SK-N-SH (cell line): ENCODE measurements around the gene C1QTNF9B. TPM values are rescaled to one million over a fixed set of nuclear protein-coding genes. Genes with fewer than 3 reads are reported as not detected.

Source experiments
- CTCF ChIA-PET: fragments of 300-600, 350-600 bp; formaldehyde crosslinking; extraction: SDS; loops from one replicate; lab custom pipeline; 2021; lab: Yijun Ruan, JAX
- POLR2A ChIA-PET: fragments of 350-600 bp; sonication (Branson Sonifier 250); formaldehyde crosslinking; extraction: SDS; loops from one replicate; lab custom pipeline; 2020; ENCODE audit warnings: antibody characterized with exemption, inconsistent platforms; lab: Yijun Ruan, JAX
- DNase-seq: peaks from one replicate; pipeline ENCODE4 v3.0.0; 2012
- H2AFZ ChIP-seq: fragments of 200-600 bp; sonication (generic); 2 replicates; pipeline ENCODE4 v1.8.1; 2016; ENCODE audit warnings: antibody characterized with exemption, mild to moderate bottlenecking, low read depth
- H3F3A ChIP-seq: fragments of 200-600 bp; sonication (generic); replicated peaks from 2 replicates; pipeline ENCODE3; 2016; ENCODE audit warnings: antibody characterized with exemption, mild to moderate bottlenecking; ENCODE audit not compliant: insufficient read depth
- H3K27ac ChIP-seq, 2 experiments: fragments of 200-500 bp in 1 of 2; fragments of 200-600 bp in 1 of 2; sonication (Bioruptor generic) in 1 of 2; sonication (generic), shearing (Covaris generic) in 1 of 2; 2 replicates each; pipeline versions ENCODE4 v1.5.1 to v1.6.1; 2014 to 2016; ENCODE audit warnings: low read depth in 2 of 2, inconsistent platforms in 1 of 2, low read length in 1 of 2, mild to moderate bottlenecking in 1 of 2, mixed read lengths in 1 of 2
- H3K27me3 ChIP-seq: fragments of 200-600 bp; sonication (generic), shearing (Covaris generic); 2 replicates; pipeline ENCODE4 v1.6.1; 2016; ENCODE audit warnings: mixed run types; ENCODE audit not compliant: insufficient read depth
- H3K36me3 ChIP-seq, 2 experiments: fragments of 200-500 bp in 1 of 2; fragments of 200-600 bp in 1 of 2; sonication (Bioruptor generic) in 1 of 2; sonication (generic) in 1 of 2; replicated peaks in 1 of 2; 2 replicates each; pipeline versions ENCODE3 to v1.5.1; 2014 to 2016; ENCODE audit warnings: low read length in 1 of 2, mild to moderate bottlenecking in 1 of 2; ENCODE audit not compliant: insufficient read depth in 2 of 2, control insufficient read depth in 1 of 2
- H3K4me1 ChIP-seq, 2 experiments: fragments of 200-500 bp in 1 of 2; fragments of 200-600 bp in 1 of 2; sonication (Bioruptor generic) in 1 of 2; sonication (generic), shearing (Covaris generic) in 1 of 2; 2 replicates each; pipeline versions ENCODE4 v1.5.1 to v1.6.1; 2014 to 2016; ENCODE audit warnings: low read depth in 1 of 2, low read length in 1 of 2, mixed run types in 1 of 2; ENCODE audit not compliant: insufficient read depth in 2 of 2, control insufficient read depth in 1 of 2
- H3K4me2 ChIP-seq: fragments of 200-600 bp; sonication (generic), shearing (Covaris generic); 2 replicates; pipeline ENCODE4 v1.6.1; 2017; ENCODE audit warnings: mixed run types
- H3K4me3 ChIP-seq, 2 experiments: fragments of 200-500 bp in 1 of 2; fragments of 200-600 bp in 1 of 2; sonication (Bioruptor generic) in 1 of 2; sonication (generic), shearing (Covaris generic) in 1 of 2; 2 replicates each; pipeline versions ENCODE4 v1.5.1 to v1.8.1; 2014 to 2016; ENCODE audit warnings: low read depth in 2 of 2, inconsistent platforms in 1 of 2, low read length in 1 of 2, mild to moderate bottlenecking in 1 of 2, mixed read lengths in 1 of 2, moderate library complexity in 1 of 2
- H3K79me2 ChIP-seq: fragments of 200-600 bp; sonication (generic); 2 replicates; pipeline ENCODE4 v1.8.1; 2017; ENCODE audit warnings: mild to moderate bottlenecking; ENCODE audit not compliant: insufficient read depth
- H3K9ac ChIP-seq: fragments of 200-600 bp; sonication (generic); 2 replicates; pipeline ENCODE4 v1.6.1; 2017; ENCODE audit warnings: mixed run types
- H3K9me2 ChIP-seq: fragments of 200-600 bp; sonication (generic); 2 replicates; pipeline ENCODE4 v1.6.1; 2017; ENCODE audit warnings: mixed run types
- H3K9me3 ChIP-seq: fragments of 200-600 bp; sonication (generic); 2 replicates; pipeline ENCODE4 v1.6.1; 2017; ENCODE audit warnings: mixed run types, mild to moderate bottlenecking, moderate library complexity
- H4K20me1 ChIP-seq: fragments of 200-600 bp; sonication (generic); 2 replicates; pipeline ENCODE4 v1.6.1; 2017; ENCODE audit warnings: mild to moderate bottlenecking, mixed run types; ENCODE audit not compliant: insufficient read depth
- EP300 ChIP-seq, 2 experiments: IDR thresholded peaks; 2 replicates each; pipeline versions ENCODE4 v1.4.0 to v1.6.1; 2012; ENCODE audit warnings: borderline replicate concordance in 1 of 2, low read depth in 1 of 2, low read length in 1 of 2
- EZH2phosphoT487 ChIP-seq: fragments of 200-600 bp; sonication (generic); IDR thresholded peaks from 2 replicates; pipeline ENCODE4 v1.6.1; 2017; ENCODE audit warnings: low read depth, mixed run types, mild to moderate bottlenecking, antibody characterized with exemption, moderate library complexity, borderline replicate concordance
- FOSL2 ChIP-seq: IDR thresholded peaks from 2 replicates; pipeline ENCODE4 v1.4.0; 2012; ENCODE audit warnings: low read depth, mild to moderate bottlenecking, moderate library complexity, borderline replicate concordance
- FOXM1 ChIP-seq: IDR thresholded peaks from 2 replicates; pipeline ENCODE4 v1.4.0; 2012; ENCODE audit warnings: low read depth, mild to moderate bottlenecking
- GABPA ChIP-seq: IDR thresholded peaks from 2 replicates; pipeline ENCODE4 v1.4.0; 2012; ENCODE audit warnings: low read depth, mild to moderate bottlenecking
- IRF3 ChIP-seq: fragments of 150-350 bp; IDR thresholded peaks from 2 replicates; pipeline ENCODE4 v1.6.1; 2016; ENCODE audit warnings: mild to moderate bottlenecking, low read depth, low read length
- MEF2A ChIP-seq: IDR thresholded peaks from 2 replicates; pipeline ENCODE4 v1.4.0; 2012; ENCODE audit warnings: low read depth, borderline replicate concordance
- NRF1 ChIP-seq: IDR thresholded peaks from 2 replicates; pipeline ENCODE4 v1.6.1; 2012; ENCODE audit warnings: low read depth, mild to moderate bottlenecking, low read length
- PBX3 ChIP-seq: IDR thresholded peaks from 2 replicates; pipeline ENCODE4; 2012
- RAD21 ChIP-seq: IDR thresholded peaks from 2 replicates; pipeline ENCODE4 v1.6.1; 2012; ENCODE audit warnings: mild to moderate bottlenecking, low read length
- RCOR1 ChIP-seq: fragments of 150-350 bp; IDR thresholded peaks from 2 replicates; pipeline ENCODE4 v1.6.1; 2017; ENCODE audit warnings: antibody characterized with exemption, low read length
- RFX5 ChIP-seq: IDR thresholded peaks from 2 replicates; pipeline ENCODE4 v1.6.1; 2012; ENCODE audit warnings: mild to moderate bottlenecking, improper control_type of control experiment, low read length
- SMC3 ChIP-seq: IDR thresholded peaks from 2 replicates; pipeline ENCODE4 v1.6.1; 2012; ENCODE audit warnings: low read depth, low read length, improper control_type of control experiment
- TCF12 ChIP-seq: IDR thresholded peaks from 2 replicates; pipeline ENCODE4 v1.4.0; 2012
- USF1 ChIP-seq: IDR thresholded peaks from 2 replicates; pipeline ENCODE4 v1.4.0; 2012; ENCODE audit warnings: low read depth, borderline replicate concordance
- USF2 ChIP-seq: fragments of 150-350 bp; IDR thresholded peaks from 2 replicates; pipeline ENCODE4 v1.6.1; 2017; ENCODE audit warnings: antibody characterized with exemption, low read length, low read depth, borderline replicate concordance
- YY1 ChIP-seq: IDR thresholded peaks from 2 replicates; pipeline ENCODE4 v1.4.0; 2012; ENCODE audit warnings: low read depth, mild to moderate bottlenecking
- ZBTB33 ChIP-seq: IDR thresholded peaks from 2 replicates; pipeline ENCODE4 v1.4.0; 2012; ENCODE audit warnings: low read depth, borderline replicate concordance
- WGBS: methylation state at CpG from one replicate; pipeline ENCODE4 v1.1.6; 2017; ENCODE audit warnings: low lambda C conversion rate; 5-methylcytosine and 5-hydroxymethylcytosine counted together
- polyA plus RNA-seq, 3 experiments: library from polyadenylated mRNA; depleted of rRNA; stranded (reverse); fragments of >200 nt; gene quantifications; 2 replicates each; pipeline ENCODE4 v1.2.3, GENCODE V29; 2012

C1QTNF9B gene
- polyA plus RNA-seq, 1 of the 3 experiments (the other 2 are of a cell fraction): not detected

- TF ChIP-seq FOXM1 (no peak), FOSL2 (no peak), EP300 (IDR thresholded peaks at IDR 0.05; ENCODE audit: borderline replicate concordance in 1 of 2, low read depth in 1 of 2, low read length in 1 of 2) (no peak), RFX5 (no peak), RAD21 (no peak)
Observed at GRCh38 chr13:23865906-23866305, 31.4 kb downstream of the C1QTNF9B start (continued).

GRCh38 chr13:23865026-23865425 is 32.3 kb downstream of the C1QTNF9B start:
- DNase-seq: no peak
- TF ChIP-seq YY1: no peak
- no peak for TF ChIP-seq TCF12
- TF ChIP-seq RCOR1: no peak
- no peak for TF ChIP-seq PBX3
- no peak for TF ChIP-seq FOSL2
- TF ChIP-seq GABPA: no peak
- no peak for TF ChIP-seq MEF2A
- TF ChIP-seq EZH2phosphoT487: no peak
- no peak for TF ChIP-seq RFX5
- TF ChIP-seq EP300 (IDR thresholded peaks at IDR 0.05; ENCODE audit: borderline replicate concordance in 1 of 2, low read depth in 1 of 2, low read length in 1 of 2): no peak
- TF ChIP-seq ZBTB33: no peak
- H3K36me3 ChIP-seq: peaks cover 2% of the 10 kb centered on the region in 2 experiments

GRCh38 chr13:23861310-23861709 is 36.0 kb downstream of the C1QTNF9B start:
- no peak overlapping the region for H3K9ac ChIP-seq
- H3F3A ChIP-seq: peaks cover 4% of the 10 kb centered on the region
- no peaks in the 10 kb centered on the region for H3K79me2 ChIP-seq
- 83% methylated on average over 2 of the region's 2 CpGs for WGBS
- no peak overlapping the region for H2AFZ ChIP-seq
- DNase-seq: no peak
- no peaks in the 10 kb centered on the region for H3K9me2 ChIP-seq
- H4K20me1 ChIP-seq: no peaks in the 10 kb centered on the region
- peaks cover 2 to 8% of the 10 kb centered on the region in 2 experiments for H3K36me3 ChIP-seq
- H3K27ac ChIP-seq: no peak overlapping the region
- CTCF ChIA-PET: interaction anchor here (1.1 to 1.5 kb wide), 3 partner anchors 16 to 394 kb away, joined by 3 read pairs; no protein-coding TSS in a partner anchor
- no peak overlapping the region for H3K4me2 ChIP-seq
- no peak overlapping the region for H3K4me3 ChIP-seq
- H3K9me3 ChIP-seq: no peaks in the 10 kb centered on the region
- POLR2A ChIA-PET: no interaction called here
- H3K27me3 ChIP-seq: no peaks in the 10 kb centered on the region
- peaks cover 0 to 5% of the 10 kb centered on the region in 2 experiments; a peak in 1 of 4 replicates for H3K4me1 ChIP-seq
- TF ChIP-seq USF1: no peak
- TF ChIP-seq ZBTB33: no peak
- no peak for TF ChIP-seq IRF3
- no peak for TF ChIP-seq FOXM1
- no peak for TF ChIP-seq USF2
- no peak for TF ChIP-seq NRF1
- TF ChIP-seq SMC3: no peak

More at GRCh38 chr13:23865026-23865425, 32.3 kb downstream of the C1QTNF9B start:
- Histone ChIP-seq H3K9me3 (no peaks in the 10 kb centered on the region), H2AFZ (no peak overlapping the region), H3K27ac (no peak overlapping the region), H3K79me2 (no peaks in the 10 kb centered on the region), H3K9me2 (no peaks in the 10 kb centered on the region), H4K20me1 (no peaks in the 10 kb centered on the region), H3K4me3 (no peak overlapping the region), H3F3A (peaks cover 8% of the 10 kb centered on the region), H3K9ac (no peak overlapping the region), H3K27me3 (no peaks in the 10 kb centered on the region), H3K4me1 (peaks cover 0 to 6% of the 10 kb centered on the region in 2 experiments; a peak in 1 of 4 replicates), H3K4me2 (no peak overlapping the region)
- ChIA-PET POLR2A (no interaction called here), CTCF (no interaction called here)
- WGBS: 96% methylated on average over 1 of the region's 1 CpG
